Effector memory CD4-positive, alpha-beta T cell (primary cell): Measurements from ENCODE around the gene ACAT2.
A peak's percentile ranks its signal among the peaks of the same experiment; 100 is the strongest.
"Not testable (repeated sequence)": the region's sequence is repeated elsewhere in the genome, so short reads cannot be mapped to it uniquely, and the experiment has no call there.

Source experiments
- DNase-seq, 3 donors: peaks; one replicate each; pipeline ENCODE4 v3.0.0-alpha.2; 2020
- H3K27ac ChIP-seq: 2 replicates; pipeline ENCODE4 v1.7.0; 2013; ENCODE audit warnings: mild to moderate bottlenecking, low read length, moderate library complexity; ENCODE audit not compliant: insufficient read depth, poor library complexity, severe bottlenecking
- H3K27me3 ChIP-seq: replicated peaks from 2 replicates; pipeline ENCODE4 v1.7.0; 2013; ENCODE audit warnings: mild to moderate bottlenecking, low read length; ENCODE audit not compliant: insufficient read depth, control insufficient read depth, poor library complexity, severe bottlenecking
- H3K36me3 ChIP-seq: 2 replicates; pipeline ENCODE4 v1.7.0; 2013; ENCODE audit warnings: mild to moderate bottlenecking, low read length, moderate library complexity; ENCODE audit not compliant: control insufficient read depth, insufficient read depth
- H3K4me1 ChIP-seq: 2 replicates; pipeline ENCODE4 v1.7.0; 2013; ENCODE audit warnings: low read length, mild to moderate bottlenecking; ENCODE audit not compliant: control insufficient read depth, insufficient read depth, poor library complexity, severe bottlenecking
- H3K4me3 ChIP-seq: 2 replicates; pipeline ENCODE4 v1.7.0; 2013; ENCODE audit warnings: low read length, low read depth, mild to moderate bottlenecking; ENCODE audit not compliant: insufficient read depth, poor library complexity, severe bottlenecking
- H3K9me3 ChIP-seq: 2 replicates; pipeline ENCODE4 v1.7.0; 2013; ENCODE audit warnings: mild to moderate bottlenecking, low read length, moderate library complexity; ENCODE audit not compliant: control insufficient read depth

Gene ACAT2

GRCh38 chr6:159721981-159722380 is 39.9 kb upstream of the ACAT2 start:
- H3K4me1 ChIP-seq, result peaks cover 12% of the 10 kb centered on the region
- not testable (repeated sequence) for H3K4me3 ChIP-seq, H3K27ac ChIP-seq, H3K27me3 ChIP-seq, H3K36me3 ChIP-seq, DNase-seq, H3K9me3 ChIP-seq

- Histone ChIP-seq H3K27me3 (no peaks in the 10 kb centered on the region), H3K36me3 (no peaks in the 10 kb centered on the region), H3K27ac (no peak overlapping the region), H3K9me3 (no peaks in the 10 kb centered on the region), H3K4me1 (peaks cover 12% of the 10 kb centered on the region), H3K4me3 (no peak overlapping the region)
- DNase-seq, result no peak
Observed at GRCh38 chr6:159722655-159723054, 39.2 kb upstream of the ACAT2 start.

GRCh38 chr6:159723259-159723658 is 38.6 kb upstream of the ACAT2 start:
- Histone ChIP-seq H3K27ac (no peak overlapping the region), H3K27me3 (no peaks in the 10 kb centered on the region), H3K9me3 (no peaks in the 10 kb centered on the region), H3K36me3 (no peaks in the 10 kb centered on the region), H3K4me1 (peaks cover 12% of the 10 kb centered on the region), H3K4me3 (no peak overlapping the region)
- no peak for DNase-seq

- no peaks in the 10 kb centered on the region for H3K36me3 ChIP-seq
- peaks cover 23% of the 10 kb centered on the region for H3K4me1 ChIP-seq
- DNase-seq, result no peak
Observed at GRCh38 chr6:159724778-159725177, 37.1 kb upstream of the ACAT2 start.

DNA sequence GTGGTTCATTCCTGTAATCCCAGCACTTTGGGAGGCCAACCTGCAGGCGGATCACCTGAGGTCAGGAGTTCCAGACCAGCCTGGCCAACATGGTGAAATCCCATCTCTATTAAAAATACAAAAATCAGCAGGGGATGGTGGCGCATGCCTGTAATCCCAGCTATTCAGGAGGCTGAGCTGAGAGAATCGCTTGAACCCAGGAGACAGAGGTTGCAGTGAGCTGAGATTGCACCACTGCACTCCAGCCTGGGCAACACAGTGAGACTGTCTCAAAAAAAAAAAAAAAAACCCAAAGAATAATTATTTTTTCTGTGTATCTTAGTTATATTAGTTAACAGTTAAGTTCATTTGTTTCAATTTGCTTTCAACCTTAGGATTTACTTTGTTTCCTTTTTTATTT is 36.6 kb upstream of the ACAT2 start:
- not testable (repeated sequence) for DNase-seq, H3K4me3 ChIP-seq, H3K27ac ChIP-seq, H3K36me3 ChIP-seq, H3K27me3 ChIP-seq, H3K9me3 ChIP-seq
- peaks cover 26% of the 10 kb centered on the region for H3K4me1 ChIP-seq

More at GRCh38 chr6:159724778-159725177, 37.1 kb upstream of the ACAT2 start:
- H3K27ac ChIP-seq, result no peak overlapping the region
- H3K9me3 ChIP-seq, result no peaks in the 10 kb centered on the region
- H3K4me3 ChIP-seq, result no peak overlapping the region
- no peaks in the 10 kb centered on the region for H3K27me3 ChIP-seq

DNA sequence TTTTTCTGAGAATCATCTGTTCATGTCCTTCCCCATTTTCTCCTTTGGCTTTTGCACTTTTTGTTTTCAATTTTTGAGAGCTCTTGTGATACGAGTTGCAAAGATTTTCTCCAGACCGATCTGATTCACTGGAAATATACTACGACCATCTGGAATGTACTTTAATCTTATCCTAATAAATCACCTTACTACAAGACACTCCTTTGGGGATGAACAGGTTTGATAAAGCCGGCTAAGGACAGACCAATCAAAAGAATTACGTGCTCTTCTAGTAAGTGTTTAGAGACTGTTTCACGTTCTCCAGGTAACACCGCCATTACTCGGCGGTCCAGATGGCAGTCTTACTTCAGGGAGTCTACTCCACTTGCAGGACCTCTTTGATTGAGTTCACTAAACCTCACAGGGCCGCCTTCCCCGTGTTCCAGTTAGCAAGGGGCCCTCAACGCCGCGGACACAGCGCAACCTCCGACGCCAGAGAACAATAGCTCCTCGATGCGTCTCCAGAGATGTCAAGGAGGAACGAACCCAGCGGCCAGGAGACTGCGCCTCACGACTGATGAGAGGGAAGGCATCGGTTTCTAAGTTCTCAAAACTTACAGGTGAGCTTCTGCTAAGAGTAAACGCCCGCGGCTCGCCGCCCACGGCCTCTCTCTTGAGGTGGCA is 35.5 kb upstream of the ACAT2 start:
- Histone ChIP-seq H3K27me3 (no peaks in the 10 kb centered on the region), H3K4me3 (peak overlapping the region; percentile 64), H3K4me1 (peaks cover 26% of the 10 kb centered on the region), H3K9me3 (no peaks in the 10 kb centered on the region), H3K36me3 (peaks cover 3% of the 10 kb centered on the region), H3K27ac (peak overlapping the region; percentile 94)
- DNase-seq, result no peak

DNA sequence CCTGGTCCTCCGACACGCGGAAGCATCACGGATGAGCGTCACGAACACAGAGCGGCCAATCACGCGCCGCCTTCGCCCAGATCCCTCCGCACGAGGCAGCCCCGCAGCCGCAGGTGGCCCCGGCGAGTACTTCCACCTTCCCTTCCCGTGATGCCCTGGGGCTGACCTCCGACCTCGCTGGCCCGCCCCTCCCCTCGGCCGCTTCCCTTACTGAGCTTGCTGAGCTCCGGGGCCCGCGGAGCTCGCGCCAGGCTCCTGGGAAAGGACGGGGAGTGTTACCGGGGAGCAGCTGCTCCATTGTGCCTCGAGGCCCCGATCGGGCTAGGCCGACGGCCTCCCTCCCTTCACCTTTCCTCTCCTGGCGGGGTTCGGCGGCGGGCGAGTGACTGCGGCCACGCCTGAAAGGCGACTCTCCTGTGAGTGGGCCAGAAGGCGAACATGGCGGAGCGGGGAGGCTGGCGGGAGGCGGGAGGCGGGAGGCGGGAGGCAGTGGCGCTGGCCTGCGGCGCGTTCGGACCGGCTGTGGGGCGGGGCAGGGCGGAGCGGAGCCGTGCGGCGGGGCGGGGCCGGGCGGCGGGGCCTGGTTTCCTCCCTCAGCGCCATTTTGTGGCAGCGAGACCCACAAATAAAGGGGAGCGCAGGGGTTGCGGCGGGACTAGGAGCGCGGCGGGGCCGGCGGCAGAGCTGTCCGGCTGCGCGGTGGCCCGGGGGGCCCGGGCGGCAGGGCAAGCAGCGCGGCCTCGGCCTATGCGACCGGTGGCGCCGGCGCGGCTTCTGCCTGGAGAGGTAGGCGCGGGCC is 34.7 kb upstream of the ACAT2 start, which contains the start of gene WTAP:
Gene WTAP (plus strand): TSS at position 589 of the 799 bp plus-strand sequence. CDS start 8,760 bp downstream, outside the sequence.
- H3K36me3 ChIP-seq, result peaks cover 6% of the 10 kb centered on the region
- H3K4me1 ChIP-seq, result peaks cover 29% of the 10 kb centered on the region
- no peaks in the 10 kb centered on the region for H3K27me3 ChIP-seq
- DNase-seq, result peak; percentile 94 to 95 (median 95)
- H3K4me3 ChIP-seq, result peak within 1 kb of the TSS; percentile 92
- no peaks in the 10 kb centered on the region for H3K9me3 ChIP-seq
- H3K27ac ChIP-seq, result peak within 1 kb of the TSS; percentile 94

GRCh38 chr6:159727717-159728445 is 34.0 kb upstream of the ACAT2 start:
- no peaks in the 10 kb centered on the region for H3K27me3 ChIP-seq
- peaks cover 32% of the 10 kb centered on the region for H3K4me1 ChIP-seq
- peaks cover 6% of the 10 kb centered on the region for H3K36me3 ChIP-seq
- peak overlapping the region; percentile 94 for H3K27ac ChIP-seq
- no peaks in the 10 kb centered on the region for H3K9me3 ChIP-seq
- DNase-seq, result no peak
- peak overlapping the region; percentile 92 for H3K4me3 ChIP-seq

DNA sequence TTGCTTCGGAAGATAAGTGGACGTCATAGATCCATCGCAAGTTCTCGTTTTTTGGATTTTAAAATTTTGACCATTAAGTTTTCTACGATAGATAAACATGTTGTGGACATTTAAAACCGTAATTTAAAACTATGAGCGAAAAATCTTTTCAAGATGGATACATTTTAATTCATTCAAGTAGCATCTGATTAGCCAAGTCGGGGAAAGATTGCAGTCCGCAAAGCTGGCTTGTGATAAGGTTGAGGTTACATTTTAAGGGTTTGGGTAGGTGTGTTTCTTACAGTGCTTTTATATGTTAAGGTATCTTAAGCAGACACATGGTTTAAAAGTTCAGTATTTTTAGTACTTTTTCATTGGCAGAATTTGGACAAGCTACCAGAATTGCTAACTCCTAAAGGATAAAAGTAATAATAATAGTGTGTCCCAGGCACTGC is 33.3 kb upstream of the ACAT2 start:
- no peak for DNase-seq
- Histone ChIP-seq H3K36me3 (peaks cover 6% of the 10 kb centered on the region), H3K4me3 (peak overlapping the region; percentile 92), H3K9me3 (no peaks in the 10 kb centered on the region), H3K27ac (peak overlapping the region; percentile 94), H3K27me3 (no peaks in the 10 kb centered on the region), H3K4me1 (peaks cover 36% of the 10 kb centered on the region)
